ENCODE measurements around the gene MCAT. TPM values are rescaled to one million over a fixed set of nuclear protein-coding genes. Genes with fewer than 3 reads are reported as not detected.

The MCAT gene
- total RNA-seq, 2 donors from 2014 or later = 39.1 to 39.9 TPM

- Histone ChIP-seq H3K4me3 (no peak overlapping the region), H3K36me3 (no peaks in the 10 kb centered on the region), H3K4me1 (replicated peaks) (peaks cover 10% of the 10 kb centered on the region), H3K9me3 (no peaks in the 10 kb centered on the region), H3K27me3 (replicated peaks; ENCODE audit: insufficient read depth) (no peaks in the 10 kb centered on the region), H3K27ac (no peak overlapping the region)
- 86% methylated on average over 24 of the region's 27 CpGs for WGBS
- no peak for DNase-seq (ENCODE audit: low spot score)
- intact Hi-C loops (cut with DNase I) = no loop called here
- TF ChIP-seq CTCF (IDR thresholded peaks at IDR 0.05) = no peak
- TF ChIP-seq POLR2A (IDR thresholded peaks at IDR 0.05) = no peak
- no peak for TF ChIP-seq POLR2AphosphoS5 (IDR thresholded peaks at IDR 0.05)
Observed at GRCh38 chr22:43154887-43155536, 11.8 kb upstream of the MCAT start.

- Histone ChIP-seq H3K4me1 (replicated peaks) (peaks cover 10% of the 10 kb centered on the region), H3K27me3 (replicated peaks; ENCODE audit: insufficient read depth) (no peaks in the 10 kb centered on the region), H3K4me3 (no peak overlapping the region), H3K27ac (no peak overlapping the region), H3K36me3 (no peaks in the 10 kb centered on the region), H3K9me3 (no peaks in the 10 kb centered on the region)
- no peak for DNase-seq (ENCODE audit: low spot score)
- TF ChIP-seq POLR2A (IDR thresholded peaks at IDR 0.05) (no peak), CTCF (IDR thresholded peaks at IDR 0.05) (no peak), POLR2AphosphoS5 (IDR thresholded peaks at IDR 0.05) (no peak)
- WGBS = 57% methylated on average over 9 of the region's 9 CpGs
- intact Hi-C loops (cut with DNase I) = no loop called here
Observed at GRCh38 chr22:43153899-43154298, 10.7 kb upstream of the MCAT start.

GRCh38 chr22:43152357-43153071 is 9.3 kb upstream of the MCAT start:
- TF ChIP-seq POLR2A (IDR thresholded peaks at IDR 0.05) (peak; percentile 70), POLR2AphosphoS5 (IDR thresholded peaks at IDR 0.05) (peak; percentile 61), CTCF (IDR thresholded peaks at IDR 0.05) (no peak)
- peaks cover 10% of the 10 kb centered on the region for H3K4me1 ChIP-seq (replicated peaks)
- intact Hi-C loops (cut with DNase I) = no loop called here

GRCh38 chr22:43152003-43152356 is 8.8 kb upstream of the MCAT start:
- H3K27ac ChIP-seq = peak overlapping the region; percentile 81 to 88
- intact Hi-C loops (cut with DNase I) = no loop called here
- 15% methylated on average over 17 of the region's 18 CpGs for WGBS
- H3K36me3 ChIP-seq = no peaks in the 10 kb centered on the region
- TF ChIP-seq POLR2A (IDR thresholded peaks at IDR 0.05) (no peak), CTCF (IDR thresholded peaks at IDR 0.05) (no peak), POLR2AphosphoS5 (IDR thresholded peaks at IDR 0.05) (no peak)
- peaks cover 10% of the 10 kb centered on the region for H3K4me1 ChIP-seq (replicated peaks)
- DNase-seq (ENCODE audit: low spot score) = no peak
- no peaks in the 10 kb centered on the region for H3K9me3 ChIP-seq
- peak overlapping the region; percentile 71 to 75 for H3K4me3 ChIP-seq
- no peaks in the 10 kb centered on the region for H3K27me3 ChIP-seq (replicated peaks; ENCODE audit: insufficient read depth)

More at GRCh38 chr22:43152357-43153071, 9.3 kb upstream of the MCAT start:
- 7% methylated on average over 22 of the region's 22 CpGs for WGBS
- Histone ChIP-seq H3K36me3 (no peaks in the 10 kb centered on the region), H3K27ac (peak overlapping the region; percentile 81 to 88), H3K4me3 (peak overlapping the region; percentile 71 to 75), H3K9me3 (no peaks in the 10 kb centered on the region), H3K27me3 (replicated peaks; ENCODE audit: insufficient read depth) (no peaks in the 10 kb centered on the region)
- peak; percentile 80 for DNase-seq (ENCODE audit: low spot score)

Measured in prostate gland (tissue), 2 donors.